Transverse colon (tissue), 4 donors: ENCODE data around the gene JMJD6. TPM values are rescaled to one million over a fixed set of nuclear protein-coding genes. Genes with fewer than 3 reads are reported as not detected.
A peak's percentile ranks its signal among the peaks of the same experiment; 100 is the strongest.

Experiments
- DNase-seq: peaks from one replicate; pipeline ENCODE4 v3.0.0-alpha.2; 2019
- H3K27ac ChIP-seq, 4 donors: fragments of 200-600 bp; sonication (generic); 2 replicates each; pipeline ENCODE4 v1.5.1; 2016 to 2018; ENCODE audit warnings: inconsistent platforms in 4 of 4
- H3K27me3 ChIP-seq: fragments of 200-600 bp; sonication (generic); 2 replicates; pipeline ENCODE4 v1.5.1; 2017; ENCODE audit warnings: inconsistent platforms
- H3K36me3 ChIP-seq, 4 donors: fragments of 200-600 bp; sonication (generic); 2 replicates each; pipeline ENCODE4 v1.5.1; 2017 to 2019; ENCODE audit warnings: inconsistent platforms in 4 of 4
- H3K4me1 ChIP-seq, 4 donors: fragments of 200-600 bp; sonication (generic); 2 replicates each; pipeline ENCODE4 v1.5.1; 2017 to 2020; ENCODE audit warnings: inconsistent platforms in 4 of 4
- H3K4me3 ChIP-seq, 4 donors: fragments of 200-600 bp; sonication (generic); 1 replicate in 1 of 4; 2 replicates in 3 of 4; pipeline versions ENCODE4 v1.5.1 to v1.6.1; 2017 to 2019; ENCODE audit warnings: inconsistent platforms in 4 of 4
- H3K9me3 ChIP-seq, 2 donors: fragments of 200-600 bp; sonication (generic); 2 replicates each; pipeline ENCODE4 v1.5.1; 2017 to 2019; ENCODE audit warnings: inconsistent platforms in 2 of 2
- CTCF ChIP-seq, 5 experiments: fragments of 200-600 bp in 3 of 5; fragments of 450-650 bp in 2 of 5; sonication (generic) in 3 of 5; IDR thresholded peaks; 1 replicate in 2 of 5; 2 replicates in 3 of 5; pipeline ENCODE4 v1.5.1; 2016 to 2017; ENCODE audit warnings: antibody characterized with exemption in 5 of 5, inconsistent platforms in 3 of 5, mild to moderate bottlenecking in 2 of 5, moderate library complexity in 1 of 5
- EP300 ChIP-seq: sonication (generic); formaldehyde crosslinking; IDR thresholded peaks from one replicate; pipeline ENCODE4 v1.6.1; 2017; ENCODE audit warnings: antibody characterized with exemption, low read depth
- POLR2A ChIP-seq: fragments of 450-650 bp; IDR thresholded peaks from one replicate; pipeline ENCODE4 v1.6.1; 2016; ENCODE audit warnings: antibody characterized with exemption, mild to moderate bottlenecking, moderate library complexity
- POLR2AphosphoS5 ChIP-seq, 3 donors: sonication (generic); formaldehyde crosslinking; IDR thresholded peaks; one replicate each; pipeline ENCODE4 v1.6.1; 2016; ENCODE audit warnings: antibody characterized with exemption in 3 of 3
- WGBS, 2 donors: methylation state at CpG; one replicate each; pipeline ENCODE4 v1.1.5; 2018; ENCODE audit warnings: low coverage in 1 of 2; 5-methylcytosine and 5-hydroxymethylcytosine counted together
- in situ Hi-C, 4 donors: fragments of 200-750 bp; cut with MboI; loops; one replicate each; pipeline versions ENCODE4 v1.15.0 to v1.15.1; 2017; ENCODE audit warnings: low sequenced_read_pairs in 3 of 4, low pct_ligation_motif_present in 1 of 4, low pct_unique_long_range_greater_than_20kb in 1 of 4
- intact Hi-C: fragments of 100-400 bp; cut with DNase I; formaldehyde crosslinking; loops from one replicate; pipeline ENCODE4 v1.15.1; 2023; ENCODE audit warnings: low total_unique reads
- total RNA-seq, 4 donors: library from RNA; depleted of rRNA; stranded (reverse); fragments of >200 nt; gene quantifications; one replicate each; pipeline ENCODE4 v1.1.0, GENCODE V29; 2016

JMJD6 gene
- total RNA-seq, 4 donors from 2014 or later: 25.4 to 58.4 (median 26.9) TPM

DNA sequence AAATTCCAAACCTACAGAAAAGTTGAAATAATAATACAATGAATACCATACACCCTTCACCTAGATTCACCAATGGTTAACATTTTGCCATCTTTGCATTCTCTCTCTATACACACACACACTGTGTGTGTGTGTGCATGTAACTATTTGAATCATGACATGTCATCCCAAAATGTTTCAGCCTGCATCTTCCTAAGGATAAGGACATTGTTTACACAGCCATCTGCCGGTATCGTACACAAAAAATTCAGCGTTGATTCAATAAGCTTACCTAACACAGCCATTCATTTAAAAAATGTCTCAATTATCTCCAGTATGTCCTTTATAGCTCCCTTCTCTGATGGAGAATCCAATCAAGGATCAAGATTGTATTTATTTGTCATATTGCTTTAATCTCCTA lies 19.6 kb downstream of the JMJD6 start:
- intact Hi-C loops: no loop called here
- Histone ChIP-seq H3K4me3 (no peak overlapping the region), H3K27ac (peak overlapping the region in 3 of 4 donors; percentile 87 to 97 (median 89)), H3K27me3 (no peaks in the 10 kb centered on the region), H3K36me3 (no peaks in the 10 kb centered on the region), H3K9me3 (no peaks in the 10 kb centered on the region), H3K4me1 (peaks cover 8 to 43% (median 26%) of the 10 kb centered on the region in 4 donors)
- TF ChIP-seq EP300 (no peak), CTCF (IDR thresholded peaks at IDR 0.05) (no peak), POLR2AphosphoS5 (IDR thresholded peaks at IDR 0.05) (no peak)
- WGBS, 2 donors: 69 to 82% methylated on average over 3 of the region's 3 CpGs
- in situ Hi-C loops: loop anchor here in 1 of 4 donors (25.0 kb wide), 1 partner anchor 170 kb away; the partner anchor contains the start of genes CYGB and PRCD
- DNase-seq: no peak

- Histone ChIP-seq H3K27me3 (no peaks in the 10 kb centered on the region), H3K9me3 (no peaks in the 10 kb centered on the region), H3K27ac (peak overlapping the region in 3 of 4 donors; percentile 38 to 66 (median 49)), H3K36me3 (no peaks in the 10 kb centered on the region), H3K4me1 (peaks cover 13 to 52% (median 33%) of the 10 kb centered on the region in 4 donors), H3K4me3 (no peak overlapping the region)
- TF ChIP-seq POLR2AphosphoS5 (IDR thresholded peaks at IDR 0.05) (no peak), POLR2A (no peak), CTCF (IDR thresholded peaks at IDR 0.05) (no peak), EP300 (no peak)
- 50 to 74% methylated on average over 3 to 4 of the region's 4 CpGs for WGBS, 2 donors
- in situ Hi-C loops: loop anchor here in 1 of 4 donors (25.0 kb wide), 1 partner anchor 168 kb away; the partner anchor contains the start of genes CYGB and PRCD
- DNase-seq: no peak
- intact Hi-C loops: no loop called here
Measured at GRCh38 chr17:76704805-76705204, 21.6 kb downstream of the JMJD6 start.

DNA sequence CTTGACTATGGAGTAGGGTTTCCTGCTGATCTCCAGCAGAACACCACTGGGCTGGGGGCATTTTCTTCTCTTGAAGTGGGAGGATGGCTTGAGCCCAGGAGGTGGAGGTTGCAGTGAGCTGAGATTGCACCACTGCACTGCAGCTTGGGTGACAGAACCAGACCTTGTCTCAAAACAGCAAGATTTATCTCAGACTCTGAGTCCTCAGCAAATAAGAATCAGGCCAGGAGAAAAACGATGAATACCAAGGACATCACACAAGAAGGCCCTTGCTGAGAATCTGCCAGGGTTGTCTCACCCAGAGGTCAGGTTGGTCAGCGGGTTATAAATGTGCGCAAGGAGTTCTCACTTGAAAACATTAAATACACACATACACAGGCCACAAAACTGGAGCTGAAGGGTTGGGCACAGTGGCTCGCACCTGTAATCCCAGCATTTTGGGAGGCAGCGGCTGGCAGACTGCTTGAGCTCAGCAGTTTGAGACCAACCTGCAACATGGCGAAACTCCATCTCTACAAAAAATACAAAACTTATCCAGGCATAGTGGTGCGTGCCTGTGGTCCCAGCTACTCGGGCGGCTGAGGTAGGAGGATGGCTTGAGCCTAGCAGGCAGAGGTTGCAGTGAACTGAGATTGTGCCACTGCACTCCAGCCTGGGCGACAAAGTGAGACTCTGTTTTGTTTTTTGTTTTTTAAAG lies 23.3 kb downstream of the JMJD6 start:
- H3K27me3 ChIP-seq: no peaks in the 10 kb centered on the region
- H3K4me3 ChIP-seq: no peak overlapping the region
- no peaks in the 10 kb centered on the region for H3K36me3 ChIP-seq
- DNase-seq: no peak
- TF ChIP-seq CTCF (IDR thresholded peaks at IDR 0.05): no peak
- in situ Hi-C loops (loop anchor here in 1 of 4 donors (25.0 kb wide), 1 partner anchor 166 kb away; the partner anchor contains the start of genes CYGB and PRCD), intact Hi-C loops (no loop called here)
- no peaks in the 10 kb centered on the region for H3K9me3 ChIP-seq
- peak overlapping the region; percentile 26 to 92 (median 82) for H3K27ac ChIP-seq
- peaks cover 15 to 57% (median 35%) of the 10 kb centered on the region in 4 donors for H3K4me1 ChIP-seq
- WGBS, 2 donors: 81 to 91% methylated on average over 3 to 10 of the region's 10 CpGs

DNA sequence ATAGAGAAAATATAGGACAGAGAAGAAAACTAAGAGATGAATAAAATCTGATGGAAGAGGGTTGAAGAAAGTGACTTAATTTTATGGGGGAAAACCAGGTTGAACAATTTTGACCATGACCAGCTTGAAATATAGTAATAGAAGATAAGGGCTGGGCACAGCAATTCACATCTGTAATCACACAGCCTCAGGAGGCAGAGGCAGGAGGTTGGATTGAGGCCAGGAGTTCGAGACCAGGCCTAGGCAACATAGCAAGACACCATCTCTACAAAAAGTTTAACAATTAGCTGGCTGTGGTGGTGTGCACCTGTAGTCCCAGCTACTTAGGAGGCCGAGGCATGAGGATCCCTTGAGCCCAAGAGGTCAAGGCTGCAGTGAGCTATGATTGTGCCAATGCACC lies 24.3 kb downstream of the JMJD6 start:
- H3K4me1 ChIP-seq: peaks cover 23 to 59% (median 33%) of the 10 kb centered on the region in 4 donors
- intact Hi-C loops (no loop called here), in situ Hi-C loops (loop anchor here in 1 of 4 donors (25.0 kb wide), 1 partner anchor 165 kb away; the partner anchor contains the start of genes CYGB and PRCD)
- no peak overlapping the region for H3K4me3 ChIP-seq
- H3K36me3 ChIP-seq: no peaks in the 10 kb centered on the region
- 52% methylated on average over 2 of the region's 2 CpGs; no CpG with 5 or more reads in 1 of the 2 donors for WGBS, 2 donors
- TF ChIP-seq POLR2AphosphoS5 (IDR thresholded peaks at IDR 0.05): no peak
- TF ChIP-seq CTCF (IDR thresholded peaks at IDR 0.05): no peak
- no peak for TF ChIP-seq EP300
- no peak for TF ChIP-seq POLR2A
- peak overlapping the region; percentile 76 to 92 (median 86) for H3K27ac ChIP-seq
- no peaks in the 10 kb centered on the region for H3K9me3 ChIP-seq
- no peaks in the 10 kb centered on the region for H3K27me3 ChIP-seq
- DNase-seq: no peak
